SK-N-SH treated with all-trans-retinoic acid at 6 μM for 48 hours (cell line): Measurements from ENCODE around the gene PLBD2.

ENCODE experiments used
- CREB5 ChIP-seq: fragments of 250-450 bp; sonication (Bioruptor Pico); IDR thresholded peaks from 2 replicates; pipeline ENCODE4 v1.5.1; 2020; ENCODE audit warnings: low read depth, mild to moderate bottlenecking, moderate library complexity
- ISL1 ChIP-seq: fragments of 250-450 bp; sonication (Bioruptor Pico); IDR thresholded peaks from 2 replicates; pipeline ENCODE4 v2.1.2; 2022; ENCODE audit warnings: mild to moderate bottlenecking, moderate library complexity
- TF ChIP-seq, protein P1 (sequence below): fragments of 250-450 bp; sonication (Bioruptor Pico); IDR thresholded peaks from 2 replicates; pipeline ENCODE4 v1.5.1; 2021; ENCODE audit warnings: mild to moderate bottlenecking, moderate library complexity

GRCh38 chr12:113436586-113436985, 78.2 kb downstream of the PLBD2 start:
- TF ChIP-seq, protein P1, sequence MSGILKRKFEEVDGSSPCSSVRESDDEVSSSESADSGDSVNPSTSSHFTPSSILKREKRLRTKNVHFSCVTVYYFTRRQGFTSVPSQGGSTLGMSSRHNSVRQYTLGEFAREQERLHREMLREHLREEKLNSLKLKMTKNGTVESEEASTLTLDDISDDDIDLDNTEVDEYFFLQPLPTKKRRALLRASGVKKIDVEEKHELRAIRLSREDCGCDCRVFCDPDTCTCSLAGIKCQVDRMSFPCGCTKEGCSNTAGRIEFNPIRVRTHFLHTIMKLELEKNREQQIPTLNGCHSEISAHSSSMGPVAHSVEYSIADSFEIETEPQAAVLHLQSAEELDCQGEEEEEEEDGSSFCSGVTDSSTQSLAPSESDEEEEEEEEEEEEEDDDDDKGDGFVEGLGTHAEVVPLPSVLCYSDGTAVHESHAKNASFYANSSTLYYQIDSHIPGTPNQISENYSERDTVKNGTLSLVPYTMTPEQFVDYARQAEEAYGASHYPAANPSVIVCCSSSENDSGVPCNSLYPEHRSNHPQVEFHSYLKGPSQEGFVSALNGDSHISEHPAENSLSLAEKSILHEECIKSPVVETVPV (CRISPR knock-in tag) = no peak
- TF ChIP-seq CREB5 (CRISPR knock-in tag) = no peak
- TF ChIP-seq ISL1 (CRISPR knock-in tag) = no peak
